ENCODE measurements around the gene FAM187B.

GRCh38 chr19:35261356-35262100 lies 33.0 kb upstream of the FAM187B start:
- no peak for TF ChIP-seq CTCF (IDR thresholded peaks at IDR 0.05)
- TF ChIP-seq EP300 (IDR thresholded peaks at IDR 0.05), result no peak
- TF ChIP-seq POLR2AphosphoS5 (IDR thresholded peaks at IDR 0.05), result no peak
- TF ChIP-seq POLR2A (IDR thresholded peaks at IDR 0.05), result no peak

Data from gastroesophageal sphincter (tissue), 3 donors.